Stimulated activated CD4-positive, alpha-beta T cell treated with anti-CD3 and anti-CD28 coated beads, Interleukin-15, amount 100 ng/mL, for 48 hours (primary cell): ENCODE results near the gene DGKD.

Experiments used
- DNase-seq, 2 donors: peaks; one replicate each; pipeline ENCODE4 v3.0.0-alpha.2; 2020; ENCODE audit warnings: low read depth in 2 of 2

Gene DGKD

DNA sequence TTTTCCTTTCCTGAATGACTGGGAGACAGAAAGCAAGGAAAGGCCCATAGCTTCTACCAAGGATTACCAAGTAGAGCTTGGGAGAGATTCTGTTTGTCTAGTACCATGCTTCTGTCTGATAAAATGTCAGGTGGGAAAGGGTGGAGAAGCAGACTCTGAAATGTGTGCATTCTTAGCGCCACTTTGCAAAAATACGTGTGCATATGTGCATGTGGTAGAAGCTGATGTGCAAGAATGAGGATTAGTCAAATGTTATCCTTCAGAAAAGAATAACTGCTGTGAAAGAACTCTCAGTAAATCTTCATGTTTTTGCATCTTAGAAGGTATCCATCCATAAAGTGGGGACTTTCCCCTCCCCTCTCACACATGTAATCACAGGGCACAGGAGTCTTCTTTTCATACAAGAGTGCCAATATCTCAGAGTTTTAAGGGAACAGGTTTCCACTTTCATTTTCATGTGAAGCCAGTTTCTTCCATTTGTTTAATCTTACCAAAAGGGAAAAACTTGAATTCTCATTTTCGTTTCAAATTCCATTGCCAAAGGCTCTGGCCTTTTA, 15.4 kb upstream of the DGKD start:
- no peak for DNase-seq

GRCh38 chr2:233339427-233339826, 14.9 kb upstream of the DGKD start:
- no peak for DNase-seq

DNA sequence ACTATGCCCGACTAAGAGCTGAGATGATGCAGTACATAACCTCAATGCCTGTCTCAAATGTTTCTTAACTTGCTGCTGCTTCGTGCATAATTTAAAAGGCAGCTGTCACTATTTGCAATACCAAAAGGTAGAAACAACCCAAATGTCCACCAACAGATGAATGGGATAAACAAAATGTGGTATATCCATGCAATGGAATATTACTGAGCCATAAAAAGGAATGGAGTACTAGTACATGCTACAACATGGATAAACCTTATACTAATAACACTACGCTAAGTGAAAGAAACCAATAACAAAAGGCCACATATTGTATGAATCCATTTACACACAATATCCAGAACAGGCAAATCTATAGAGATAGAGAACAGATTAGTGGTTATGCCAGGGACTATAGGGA, 13.0 kb upstream of the DGKD start:
- DNase-seq: no peak

DNA sequence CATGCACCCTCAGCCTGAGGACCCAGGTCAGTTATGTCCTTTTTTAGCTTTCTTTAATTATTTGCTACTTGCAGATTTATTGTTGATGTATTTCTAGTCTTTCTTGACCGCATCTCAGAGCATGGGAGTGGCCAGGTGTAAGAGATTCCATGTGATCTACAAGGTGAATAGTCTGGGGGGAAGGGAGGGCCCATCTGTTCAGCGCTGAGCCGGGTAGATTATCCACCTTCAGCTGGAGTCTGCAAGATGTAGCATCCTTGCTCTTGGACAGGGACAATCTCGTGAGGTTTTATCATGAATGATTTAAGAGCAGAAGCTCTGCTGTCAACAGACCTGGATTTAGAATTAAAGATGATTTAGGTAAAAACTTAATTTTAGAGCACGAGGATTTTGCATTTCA, 12.0 kb upstream of the DGKD start:
- DNase-seq: no peak

DNA sequence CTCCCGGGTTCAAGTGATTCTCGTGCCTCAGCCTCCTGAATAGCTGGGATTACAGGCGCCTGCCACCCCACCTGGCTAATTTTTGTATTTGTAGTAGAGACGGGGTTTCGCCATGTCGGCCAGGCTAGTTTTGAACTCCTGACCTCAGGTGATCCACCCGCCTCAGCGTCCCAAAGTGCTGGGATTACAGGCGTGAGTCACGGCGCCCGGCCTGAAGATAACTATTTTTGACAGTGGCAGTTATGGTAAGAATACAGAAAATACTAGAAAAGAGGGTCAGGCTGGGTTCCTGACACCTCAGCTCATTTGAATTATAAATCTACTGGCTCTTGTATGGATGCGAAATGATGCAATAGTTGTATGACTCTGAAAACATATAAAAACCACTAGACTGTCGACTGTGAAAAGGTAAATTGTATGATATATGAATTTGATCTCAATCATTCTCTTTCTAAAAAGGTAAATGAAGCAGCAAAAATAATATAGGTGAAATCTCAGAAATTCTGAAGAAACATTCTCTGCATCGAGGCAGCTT, 11.1 kb upstream of the DGKD start:
- DNase-seq: no peak

GRCh38 chr2:233346376-233346775, 7.9 kb upstream of the DGKD start:
- DNase-seq: no peak

GRCh38 chr2:233346930-233347329, 7.4 kb upstream of the DGKD start:
- no peak for DNase-seq

DNA sequence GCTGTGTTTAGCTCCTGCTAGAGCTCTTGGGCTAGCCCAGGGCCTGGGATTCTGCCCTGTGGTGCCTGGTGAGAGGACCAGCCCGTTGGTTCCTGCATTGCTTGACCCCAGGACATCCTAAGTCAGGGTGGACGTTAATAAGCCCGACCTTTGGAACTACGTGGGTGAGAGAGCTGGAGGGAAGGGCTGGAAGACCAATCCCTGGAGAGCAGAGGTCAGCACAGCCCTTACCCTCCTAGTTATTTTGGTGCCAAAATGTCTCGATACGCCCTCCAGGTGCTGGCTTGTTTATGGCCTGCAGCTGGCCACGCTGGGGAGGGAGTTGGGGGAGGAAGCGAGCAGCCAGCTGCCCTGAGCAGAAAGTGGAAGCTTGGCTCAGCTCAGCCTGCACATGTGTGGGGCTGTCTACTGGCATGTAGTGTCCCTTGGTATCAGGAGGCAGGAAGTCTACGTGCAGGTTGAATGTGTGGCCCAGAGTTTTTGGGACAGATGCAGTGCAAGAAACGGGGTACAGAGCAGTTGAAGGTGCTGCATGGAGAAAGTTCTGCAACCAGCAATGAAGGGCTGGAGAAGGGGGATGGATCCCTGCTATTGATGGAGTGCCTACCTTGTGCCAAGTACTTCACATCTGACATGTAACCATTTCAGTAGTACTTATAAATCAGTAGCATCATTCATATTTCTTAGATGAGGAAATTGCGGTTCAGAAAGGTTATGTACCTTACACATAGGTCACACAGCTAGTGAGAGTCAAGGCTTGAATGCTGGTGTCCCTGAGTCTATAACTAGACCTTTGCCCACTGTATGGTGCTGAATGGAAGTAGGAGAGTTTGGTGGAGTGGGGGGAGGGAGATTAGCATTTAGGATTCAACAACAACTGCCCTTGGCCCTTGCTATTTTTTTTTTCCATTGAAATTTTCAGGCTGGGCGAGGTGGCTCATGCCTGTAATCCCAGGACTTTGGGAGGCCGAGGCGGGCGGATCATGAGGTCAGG, 5.0 kb upstream of the DGKD start:
- no peak for DNase-seq

DNA sequence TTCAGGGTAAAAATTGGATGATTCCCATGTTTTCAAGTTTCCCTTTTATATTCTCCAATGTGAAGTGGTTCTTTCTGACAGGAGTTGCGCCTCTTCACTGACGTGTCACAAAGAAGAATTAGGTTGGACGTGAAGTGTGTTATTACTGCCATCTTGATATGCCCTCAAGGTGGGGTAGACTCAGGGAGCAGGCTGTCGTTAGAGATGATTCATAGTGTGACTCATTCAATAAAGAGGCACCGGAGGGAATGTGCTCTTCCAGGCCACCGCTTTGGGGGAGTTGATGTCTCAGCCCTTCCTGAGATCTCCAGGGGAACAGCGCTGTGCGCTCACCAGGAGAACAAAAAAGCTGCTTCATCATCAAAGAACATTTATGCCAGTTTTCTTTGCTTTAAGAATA, 3.6 kb upstream of the DGKD start:
- DNase-seq: no peak

GRCh38 chr2:233351423-233351822, 2.9 kb upstream of the DGKD start:
- no peak for DNase-seq

GRCh38 chr2:233352141-233352842, 2.0 kb upstream of the DGKD start:
- DNase-seq: no peak

DNA sequence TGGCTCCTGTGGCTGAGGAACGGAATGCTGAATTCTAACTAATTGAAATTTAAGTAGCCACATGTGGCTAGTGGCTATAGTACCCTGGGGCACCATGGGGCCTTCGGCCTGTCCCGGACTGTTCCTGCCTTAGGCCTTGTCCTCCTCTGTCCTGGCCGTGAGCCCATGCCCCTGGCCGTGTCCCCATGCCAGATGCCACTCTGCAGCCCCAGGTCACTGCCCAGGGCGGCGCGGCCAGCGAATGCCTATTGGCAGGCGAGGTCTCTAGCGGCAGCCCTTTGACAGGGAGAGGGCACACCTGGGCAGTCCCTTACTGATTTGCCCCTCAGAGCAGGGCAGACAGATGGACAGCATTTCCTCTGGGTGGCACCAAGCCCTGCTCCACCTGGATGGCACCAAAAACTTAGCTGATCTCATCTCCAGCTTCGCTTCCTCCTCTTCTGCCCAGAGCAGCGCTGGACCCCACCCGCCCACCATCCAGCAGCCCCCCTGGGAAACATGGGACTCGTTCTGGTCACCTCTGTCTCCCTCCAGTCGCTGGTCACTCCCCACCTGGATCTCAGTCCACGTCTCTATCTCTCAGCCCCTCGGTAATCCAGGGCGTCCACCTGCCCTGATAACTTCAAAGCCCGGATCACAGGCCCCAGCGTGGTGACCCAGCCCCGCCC, 1.1 kb upstream of the DGKD start:
- no peak for DNase-seq

DNA sequence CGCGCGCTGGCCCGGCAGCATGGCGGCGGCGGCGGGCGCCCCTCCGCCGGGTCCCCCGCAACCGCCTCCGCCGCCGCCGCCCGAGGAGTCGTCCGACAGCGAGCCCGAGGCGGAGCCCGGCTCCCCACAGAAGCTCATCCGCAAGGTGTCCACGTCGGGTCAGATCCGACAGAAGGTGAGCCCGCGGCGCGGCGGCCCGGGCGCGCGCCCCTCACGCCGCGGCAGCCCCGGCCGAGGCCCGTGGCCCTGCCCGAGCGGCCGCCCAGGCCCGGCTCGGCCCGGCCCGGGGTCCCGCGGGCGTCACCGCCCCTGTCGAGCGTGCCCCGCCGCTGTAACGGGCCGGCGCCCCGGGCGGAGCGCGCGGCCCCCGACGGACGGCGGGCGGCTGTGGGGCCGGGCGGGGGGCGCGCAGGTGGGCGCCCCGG, 218 bp downstream of the DGKD start:
- DNase-seq: no peak

DNA sequence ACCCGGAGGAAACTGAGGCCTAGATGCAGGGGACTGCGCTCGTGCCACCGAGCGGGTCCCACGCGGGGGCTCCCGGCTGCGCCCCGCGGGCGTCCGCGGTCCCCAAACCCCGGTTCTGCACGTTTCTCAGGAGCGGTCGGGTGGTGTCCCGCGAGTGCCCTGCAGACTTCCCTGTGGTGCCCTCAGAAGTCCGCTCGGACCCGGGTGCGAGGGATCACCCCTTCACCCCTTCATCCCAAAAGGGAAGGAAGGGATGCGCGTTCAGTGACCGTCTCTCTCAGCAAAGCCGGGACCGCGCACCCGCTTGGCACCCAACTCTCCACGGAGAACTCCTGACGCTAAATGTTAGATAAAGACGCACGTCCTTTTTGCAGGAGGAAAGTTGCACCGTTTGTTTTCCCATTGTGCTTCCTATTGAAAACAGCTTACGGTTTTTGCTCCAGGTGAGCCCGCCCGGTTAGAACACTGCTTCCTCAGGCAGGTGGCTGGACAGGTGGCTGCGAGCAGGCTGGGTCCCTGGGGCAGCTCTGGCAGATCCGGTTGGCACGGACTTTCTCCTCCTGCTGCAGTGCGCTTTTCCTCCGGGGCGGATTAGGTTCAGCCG, 779 bp downstream of the DGKD start:
- no peak for DNase-seq

DNA sequence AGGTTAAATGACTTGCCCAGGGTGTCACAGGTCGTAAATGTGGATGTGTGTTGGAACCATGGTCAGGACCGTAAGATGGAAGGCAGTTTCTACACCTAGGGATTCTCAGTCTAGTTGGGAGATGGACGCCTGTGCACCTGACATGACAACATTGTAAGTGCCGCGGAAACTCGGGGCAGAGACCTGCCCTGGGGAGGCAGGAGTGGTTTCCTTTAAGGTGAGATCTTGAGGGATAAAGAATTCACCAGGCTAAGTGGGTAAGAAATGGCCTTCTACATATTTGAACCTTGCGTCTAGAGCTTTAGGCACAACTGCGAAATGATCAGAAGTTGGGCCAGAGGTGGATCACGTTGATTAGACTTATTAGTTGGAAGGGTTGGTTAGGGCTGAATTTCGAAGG, 1.6 kb downstream of the DGKD start:
- no peak for DNase-seq

GRCh38 chr2:233356546-233357308, 2.4 kb downstream of the DGKD start:
- DNase-seq: no peak

GRCh38 chr2:233358335-233358734, 4.0 kb downstream of the DGKD start:
- DNase-seq: no peak

GRCh38 chr2:233358947-233359346, 4.7 kb downstream of the DGKD start:
- DNase-seq: no peak

- DNase-seq: no peak
Measured at GRCh38 chr2:233359823-233360222, 5.5 kb downstream of the DGKD start.

DNA sequence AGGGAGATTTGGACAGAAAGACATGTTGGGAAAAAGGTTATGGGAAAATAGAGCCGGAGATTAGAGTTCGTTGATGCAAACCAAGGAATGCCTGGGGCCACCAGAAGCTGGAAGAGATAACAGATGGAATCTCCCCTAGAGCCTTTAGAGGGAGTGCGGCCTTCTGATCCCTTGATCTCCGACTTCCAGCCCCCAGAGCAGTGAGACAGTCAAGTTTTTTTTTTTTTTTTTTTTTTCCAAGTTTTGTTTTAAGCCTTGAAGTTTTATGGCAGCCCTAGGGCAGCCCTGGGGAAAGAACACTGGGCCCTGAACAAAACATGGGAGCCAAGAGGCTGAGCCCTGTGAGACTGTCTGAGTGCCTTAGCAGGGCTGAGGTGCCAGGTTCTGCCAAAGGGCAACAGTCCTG, 6.5 kb downstream of the DGKD start:
- DNase-seq: no peak

DNA sequence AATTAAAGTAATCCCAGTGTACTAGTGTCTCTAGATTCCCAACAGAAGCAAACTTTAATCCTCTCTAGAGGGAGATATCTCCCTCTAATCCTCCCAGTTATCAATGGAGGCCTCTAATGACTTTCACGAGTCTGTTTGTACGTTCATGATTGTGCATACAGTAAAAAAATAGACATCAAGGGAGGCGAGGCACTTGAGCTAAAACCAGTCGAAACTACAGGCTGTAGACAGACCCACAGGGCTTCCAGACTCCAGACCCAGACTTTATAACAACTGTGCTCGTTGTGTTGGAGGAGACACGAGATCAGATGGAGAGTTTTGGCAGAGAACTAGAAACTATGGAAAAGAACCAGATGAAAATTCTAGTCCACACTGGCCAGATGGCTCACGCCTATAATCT, 7.0 kb downstream of the DGKD start:
- no peak for DNase-seq
